Astrocyte of the spinal cord (primary cell): Measurements from ENCODE around the gene PI16.

Source experiments
- DNase-seq: peaks from one replicate; pipeline ENCODE4 v3.0.0; 2011; ENCODE audit warnings: low read depth, low spot score
- H3K4me3 ChIP-seq: 2 replicates; pipeline ENCODE4 v1.5.1; 2011; ENCODE audit warnings: low read depth, mild to moderate bottlenecking, low read length, moderate library complexity
- CTCF ChIP-seq: IDR thresholded peaks from 2 replicates; pipeline ENCODE4 v1.5.1; 2012; ENCODE audit warnings: low read depth, mild to moderate bottlenecking, low read length, inconsistent platforms
- in situ Hi-C: cut with HindIII; loops from 2 replicates; pipeline ENCODE4 v1.10.0; 2017; ENCODE audit warnings: low sequenced_read_pairs

The PI16 gene

GRCh38 chr6:36967757-36968156 is 13.2 kb downstream of the PI16 start:
- in situ Hi-C loops: no loop called here
- DNase-seq: no peak
- no peak overlapping the region for H3K4me3 ChIP-seq
- TF ChIP-seq CTCF: no peak

GRCh38 chr6:36968266-36968977 is 13.9 kb downstream of the PI16 start:
- TF ChIP-seq CTCF: no peak

DNA sequence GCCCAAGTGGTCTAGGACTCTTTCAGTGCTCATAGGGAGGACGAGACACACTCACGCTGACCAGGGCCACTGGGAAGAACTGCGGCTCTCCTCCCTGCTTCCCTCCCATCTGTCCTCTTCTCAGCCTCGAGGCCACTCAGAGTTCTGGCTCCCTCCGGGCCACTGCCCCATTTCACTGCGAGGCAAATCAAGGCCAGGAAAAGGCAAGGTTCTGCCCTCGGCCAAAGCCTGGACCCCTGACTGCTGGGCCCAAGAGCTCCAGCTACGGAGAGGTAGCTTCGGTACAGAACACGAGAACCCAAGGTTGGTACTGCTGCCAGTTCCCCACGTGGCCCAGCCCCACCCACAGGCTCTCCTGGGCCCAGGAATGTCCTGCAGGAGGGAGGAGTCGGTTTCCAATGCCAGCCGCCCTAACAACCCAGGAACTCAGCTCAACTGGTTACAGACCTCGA is 14.7 kb downstream of the PI16 start:
- TF ChIP-seq CTCF: no peak
- no peak overlapping the region for H3K4me3 ChIP-seq
- no peak for DNase-seq
- in situ Hi-C loops: no loop called here

More at GRCh38 chr6:36968266-36968977, 13.9 kb downstream of the PI16 start:
- no peak overlapping the region for H3K4me3 ChIP-seq
- in situ Hi-C loops: no loop called here
- no peak for DNase-seq

DNA sequence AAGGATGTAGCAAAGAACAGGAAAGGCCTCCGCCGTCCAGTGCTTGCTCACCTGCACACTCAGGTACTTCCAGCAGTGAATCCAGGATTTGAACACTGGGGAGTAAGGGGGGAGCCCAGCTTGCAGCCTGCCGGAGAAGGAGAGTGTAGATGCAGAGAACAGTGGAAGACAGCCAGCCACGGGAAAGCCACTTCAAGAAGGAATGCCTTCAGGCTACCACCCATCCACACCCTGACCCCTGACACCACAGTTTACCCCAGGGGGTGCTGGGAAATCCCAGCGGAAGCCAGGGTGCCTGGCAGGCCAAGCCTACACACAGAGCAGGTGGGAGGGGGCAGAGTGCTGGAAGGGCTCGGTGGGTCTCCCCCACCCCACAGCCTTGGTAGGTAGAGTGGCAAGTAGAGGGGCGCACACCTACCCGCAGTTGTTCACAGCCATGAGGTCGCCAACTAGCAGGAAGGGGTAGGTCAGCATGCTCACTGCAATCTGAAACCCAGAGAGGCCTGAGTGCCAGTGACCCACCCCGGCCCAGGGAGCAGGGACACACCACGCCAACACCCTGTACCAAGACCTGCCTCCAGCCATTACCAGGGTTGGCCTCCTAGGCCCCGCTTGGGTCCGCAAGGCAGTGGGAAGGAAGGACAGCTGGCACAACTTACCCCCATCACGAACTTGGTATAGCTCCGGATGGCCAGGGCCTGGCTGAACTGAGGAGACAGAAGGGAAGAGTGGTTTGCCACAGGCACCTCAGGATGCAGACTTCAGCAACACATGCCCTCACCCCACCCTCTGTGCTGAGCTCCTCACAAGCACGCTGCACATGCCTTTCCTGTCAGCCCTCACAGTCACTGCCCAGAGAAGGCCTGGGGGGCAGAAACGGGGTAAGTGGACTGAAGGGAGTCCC is 15.7 kb downstream of the PI16 start:
- no peak for DNase-seq
- H3K4me3 ChIP-seq: no peak overlapping the region
- no peak for TF ChIP-seq CTCF
- in situ Hi-C loops: no loop called here

- H3K4me3 ChIP-seq: no peak overlapping the region
- DNase-seq: no peak
- in situ Hi-C loops: no loop called here
- no peak for TF ChIP-seq CTCF
Observed at GRCh38 chr6:36970892-36971842, 16.6 kb downstream of the PI16 start.
